NT2/D1 (cell line): ENCODE measurements around the gene ARHGAP22.
A peak's percentile ranks its signal among the peaks of the same experiment; 100 is the strongest.

Experiments
- DNase-seq: peaks from one replicate; pipeline ENCODE4 v3.0.0-alpha.2; 2011; ENCODE audit warnings: low read depth, low spot score
- H3K27me3 ChIP-seq: 2 replicates; pipeline ENCODE4 v1.6.0; 2011; ENCODE audit warnings: mild to moderate bottlenecking; ENCODE audit not compliant: insufficient read length, insufficient read depth
- H3K36me3 ChIP-seq: 2 replicates; pipeline ENCODE4 v1.6.1; 2011; ENCODE audit warnings: mild to moderate bottlenecking, low read length, mixed read lengths; ENCODE audit not compliant: insufficient read depth, insufficient read length
- H3K4me1 ChIP-seq: 2 replicates; pipeline ENCODE4 v1.5.1; 2011; ENCODE audit not compliant: insufficient read depth, insufficient read length
- H3K4me3 ChIP-seq: 2 replicates; pipeline ENCODE4 v1.5.1; 2011; ENCODE audit warnings: low read depth; ENCODE audit not compliant: insufficient read length
- H3K9ac ChIP-seq: 2 replicates; pipeline ENCODE4 v1.6.0; 2011; ENCODE audit warnings: low read depth; ENCODE audit not compliant: insufficient read length
- H3K9me3 ChIP-seq: 2 replicates; pipeline ENCODE4 v1.5.1; 2011; ENCODE audit warnings: mild to moderate bottlenecking, low read length; ENCODE audit not compliant: insufficient read depth
- SUZ12 ChIP-seq: IDR thresholded peaks from 2 replicates; pipeline ENCODE4 v1.6.1; 2011; ENCODE audit not compliant: insufficient read length, insufficient read depth; ENCODE audit errors: extremely low read depth
- YY1 ChIP-seq: IDR thresholded peaks from 2 replicates; pipeline ENCODE4 v1.6.1; 2011; ENCODE audit not compliant: insufficient read length, insufficient read depth
- ZNF274 ChIP-seq: IDR thresholded peaks from 2 replicates; pipeline ENCODE4 v1.6.1; 2011; ENCODE audit warnings: mild to moderate bottlenecking, low read depth, low read length

The ARHGAP22 gene

GRCh38 chr10:48598936-48599829 lies 5.7 kb downstream of the ARHGAP22 start:
- TF ChIP-seq YY1 = no peak
- TF ChIP-seq ZNF274 = no peak
- TF ChIP-seq SUZ12 = no peak
- Histone ChIP-seq H3K27me3 (peaks cover 27% of the 10 kb centered on the region), H3K36me3 (no peaks in the 10 kb centered on the region), H3K4me1 (peaks cover 5% of the 10 kb centered on the region), H3K9me3 (no peaks in the 10 kb centered on the region), H3K4me3 (no peak overlapping the region), H3K9ac (no peak overlapping the region)
- no peak for DNase-seq

- Histone ChIP-seq H3K36me3 (no peaks in the 10 kb centered on the region), H3K9ac (no peak overlapping the region), H3K4me1 (peaks cover 3% of the 10 kb centered on the region), H3K27me3 (peaks cover 24% of the 10 kb centered on the region), H3K4me3 (no peak overlapping the region), H3K9me3 (no peaks in the 10 kb centered on the region)
- TF ChIP-seq YY1 (no peak), ZNF274 (no peak), SUZ12 (no peak)
- DNase-seq = no peak
Measured at GRCh38 chr10:48598243-48598935, 6.5 kb downstream of the ARHGAP22 start.

DNA sequence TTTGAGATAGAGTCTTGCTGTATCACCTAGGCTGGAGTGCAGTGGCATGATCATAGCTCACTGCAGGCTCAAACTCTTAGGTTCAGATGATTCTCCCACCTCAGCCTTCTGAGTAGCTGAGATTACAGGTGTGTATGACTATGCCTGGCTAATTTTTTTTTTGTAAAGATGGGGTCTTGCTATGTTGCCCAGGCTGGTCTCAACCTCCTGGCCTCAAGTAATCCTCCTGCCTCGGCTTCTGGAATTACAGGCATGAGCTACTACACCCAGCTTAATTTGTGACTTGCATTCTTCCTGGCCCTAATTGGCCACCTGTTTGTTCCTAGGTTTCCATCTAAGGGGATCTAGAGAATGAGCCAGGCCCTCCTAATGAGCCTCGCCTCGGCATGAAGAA lies 9.3 kb downstream of the ARHGAP22 start:
- Histone ChIP-seq H3K4me1 (peaks cover 3% of the 10 kb centered on the region), H3K36me3 (no peaks in the 10 kb centered on the region), H3K9me3 (no peaks in the 10 kb centered on the region), H3K9ac (no peak overlapping the region), H3K4me3 (no peak overlapping the region), H3K27me3 (peaks cover 27% of the 10 kb centered on the region)
- DNase-seq = no peak
- no peak for TF ChIP-seq SUZ12
- TF ChIP-seq YY1 = no peak
- TF ChIP-seq ZNF274 = no peak

DNA sequence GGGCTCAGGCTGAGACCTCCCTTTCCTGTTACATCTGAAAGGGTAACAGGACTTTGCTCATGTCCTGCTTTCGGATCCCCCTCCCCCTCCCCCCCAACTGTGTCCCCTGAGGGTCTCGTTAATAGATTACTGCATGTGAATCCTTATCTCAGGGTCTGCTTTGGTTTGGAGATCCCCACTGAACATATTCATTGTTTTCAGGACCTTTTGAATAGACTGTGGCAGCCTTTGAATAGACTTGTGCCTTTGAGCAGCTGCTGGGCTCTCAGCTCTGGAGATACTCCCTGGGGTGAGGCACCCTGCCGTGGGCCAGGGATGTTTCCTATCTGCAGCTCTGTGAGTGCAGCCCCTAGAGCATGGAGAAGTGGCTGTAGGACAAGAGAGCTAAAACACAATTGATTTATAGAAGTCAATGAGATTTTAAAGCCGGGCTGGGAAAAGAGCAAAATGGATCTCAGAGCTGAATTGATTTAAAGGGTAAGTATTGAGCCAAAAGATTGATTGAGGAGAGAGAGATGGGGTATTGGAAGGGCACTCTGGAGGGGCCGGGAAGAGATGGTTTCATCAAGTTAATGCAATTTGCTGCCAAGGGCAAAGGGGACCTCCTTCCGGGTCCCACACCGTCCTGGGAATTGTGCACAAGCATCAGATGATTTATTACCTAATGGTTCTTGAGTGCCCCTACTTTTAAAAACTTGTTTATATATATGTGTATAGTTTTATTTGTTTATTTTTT lies 9.9 kb downstream of the ARHGAP22 start:
- Histone ChIP-seq H3K36me3 (no peaks in the 10 kb centered on the region), H3K9ac (peak overlapping the region; percentile 50), H3K4me3 (no peak overlapping the region), H3K9me3 (no peaks in the 10 kb centered on the region), H3K4me1 (peaks cover 3% of the 10 kb centered on the region), H3K27me3 (peaks cover 27% of the 10 kb centered on the region)
- TF ChIP-seq SUZ12 (no peak), YY1 (no peak), ZNF274 (no peak)
- DNase-seq = peak; percentile 47

GRCh38 chr10:48594371-48594770 lies 10.5 kb downstream of the ARHGAP22 start:
- Histone ChIP-seq H3K9ac (peak overlapping the region; percentile 53), H3K4me1 (peaks cover 3% of the 10 kb centered on the region), H3K27me3 (peaks cover 27% of the 10 kb centered on the region), H3K36me3 (no peaks in the 10 kb centered on the region), H3K9me3 (no peaks in the 10 kb centered on the region), H3K4me3 (no peak overlapping the region)
- DNase-seq = no peak
- TF ChIP-seq SUZ12 = no peak
- TF ChIP-seq YY1 = no peak
- TF ChIP-seq ZNF274 = no peak

DNA sequence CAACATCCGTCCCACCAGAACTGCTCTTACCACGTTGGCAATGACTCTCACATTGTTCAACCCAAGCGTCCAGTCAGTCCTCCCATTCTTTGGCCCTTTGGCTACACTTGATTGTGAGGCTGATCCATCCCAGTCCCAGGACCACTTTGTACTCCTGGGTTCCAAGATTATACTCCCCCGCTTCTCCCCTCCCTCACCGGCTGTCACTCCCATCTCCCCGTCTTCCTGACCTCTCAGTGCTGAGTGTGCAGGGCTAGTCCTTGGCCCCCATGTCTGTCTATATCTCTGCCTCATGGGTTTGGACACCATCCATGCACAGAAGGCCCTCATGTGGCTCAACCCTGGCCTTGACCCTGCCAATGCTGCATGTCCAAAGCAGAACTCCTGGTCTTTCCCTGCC lies 12.5 kb downstream of the ARHGAP22 start:
- no peak for DNase-seq
- Histone ChIP-seq H3K27me3 (peaks cover 18% of the 10 kb centered on the region), H3K36me3 (no peaks in the 10 kb centered on the region)

More for the DNA sequence above, 12.5 kb downstream of the ARHGAP22 start:
- no peak overlapping the region for H3K4me3 ChIP-seq
- H3K9me3 ChIP-seq = no peaks in the 10 kb centered on the region
- H3K9ac ChIP-seq = no peak overlapping the region
- peaks cover 3% of the 10 kb centered on the region for H3K4me1 ChIP-seq
- TF ChIP-seq SUZ12 = no peak
- no peak for TF ChIP-seq ZNF274
- TF ChIP-seq YY1 = no peak
